Measurements from ENCODE around the gene TMEM41B. TPM values are rescaled to one million over a fixed set of nuclear protein-coding genes. Genes with fewer than 3 reads are reported as not detected.
"Not testable (repeated sequence)": the region's sequence is repeated elsewhere in the genome, so short reads cannot be mapped to it uniquely, and the experiment has no call there.

Gene TMEM41B
- total RNA-seq: 12.9 TPM

DNA sequence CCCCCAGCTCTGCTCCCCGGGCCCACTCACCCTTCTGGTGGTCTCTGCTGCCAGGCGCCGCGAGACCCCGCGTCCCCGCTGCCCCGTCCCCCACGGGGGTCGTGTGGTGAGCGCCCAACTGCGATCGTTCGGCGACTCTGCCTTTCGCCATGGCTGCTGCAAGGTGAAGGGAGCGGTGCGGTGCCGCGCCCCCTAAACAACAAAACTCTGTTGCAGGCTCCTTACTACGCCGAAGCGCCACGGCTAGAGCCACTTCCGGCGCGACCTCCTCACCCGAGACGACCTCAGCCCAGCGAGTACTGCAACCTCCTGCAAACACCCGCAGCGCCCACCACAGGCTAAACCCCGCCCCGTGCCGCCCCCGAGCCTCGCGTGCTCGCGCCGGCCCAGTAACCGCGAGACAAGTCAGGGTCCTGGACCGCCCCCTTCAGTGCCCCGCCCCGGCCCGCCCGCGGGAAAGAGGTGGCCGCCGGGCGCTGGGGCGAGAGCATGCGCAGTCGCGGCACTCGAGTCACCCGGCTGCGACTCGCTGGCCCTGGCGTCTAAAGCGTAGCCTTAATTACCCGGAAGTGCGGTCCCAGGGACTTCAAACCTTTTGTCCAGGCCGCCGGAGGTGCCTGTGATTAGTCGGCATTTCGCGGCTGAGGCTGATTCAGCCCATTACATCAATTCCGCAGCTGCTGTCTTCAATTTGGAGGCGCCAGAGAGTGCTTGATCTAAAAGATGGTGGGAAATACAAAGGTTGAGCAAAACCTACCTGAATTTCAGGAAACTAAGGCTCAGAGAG is at the start of gene TMEM41B:
Gene TMEM41B, minus strand, starts transcription at position 303 of the 787 bp plus-strand sequence. Its CDS starts 152 bp downstream, at position 151.
- peak; percentile 93 to 98 (median 98) for DNase-seq (ENCODE audit: low read depth in 2 of 3, low spot score in 2 of 3)

GRCh38 chr11:9362393-9362863 is 48.0 kb upstream of the TMEM41B start:
- no peak for DNase-seq (ENCODE audit: low read depth in 2 of 3, low spot score in 2 of 3)

- DNase-seq (ENCODE audit: low read depth in 2 of 3, low spot score in 2 of 3): not testable (repeated sequence)
Measured at GRCh38 chr11:9360862-9361622, 46.6 kb upstream of the TMEM41B start.

GRCh38 chr11:9357041-9357440 is 42.6 kb upstream of the TMEM41B start:
- no peak for DNase-seq (ENCODE audit: low read depth in 2 of 3, low spot score in 2 of 3)

DNA sequence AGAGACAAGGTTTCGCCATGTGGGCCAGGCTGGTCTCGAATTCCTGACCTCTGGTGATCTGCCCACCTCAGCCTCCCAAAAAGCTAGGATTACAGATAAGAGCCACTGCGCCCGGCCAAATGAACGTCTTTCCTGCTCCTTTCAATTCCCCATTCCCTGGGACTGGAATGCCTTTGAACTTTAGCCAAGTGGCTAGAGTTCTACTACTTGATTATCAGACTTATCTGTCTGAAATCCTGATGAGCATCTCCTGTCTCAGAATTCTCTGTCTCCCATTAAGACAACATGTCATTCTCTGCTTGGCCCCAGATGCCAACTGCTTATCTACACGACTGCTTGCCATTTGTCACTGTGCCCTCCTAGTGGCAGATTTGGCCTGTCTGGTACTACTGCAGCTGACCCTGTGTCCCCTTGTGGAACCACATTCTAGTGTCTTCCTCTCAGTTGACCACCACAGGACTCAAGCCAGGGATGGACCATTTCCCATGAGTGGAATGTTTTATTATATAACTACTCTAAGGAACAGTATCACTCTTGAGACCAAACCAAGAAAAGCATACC is 37.0 kb upstream of the TMEM41B start:
- no peak for DNase-seq (ENCODE audit: low read depth in 2 of 3, low spot score in 2 of 3)

- not testable (repeated sequence) for DNase-seq (ENCODE audit: low read depth in 2 of 3, low spot score in 2 of 3)
Measured at GRCh38 chr11:9347779-9348178, 33.4 kb upstream of the TMEM41B start.

DNA sequence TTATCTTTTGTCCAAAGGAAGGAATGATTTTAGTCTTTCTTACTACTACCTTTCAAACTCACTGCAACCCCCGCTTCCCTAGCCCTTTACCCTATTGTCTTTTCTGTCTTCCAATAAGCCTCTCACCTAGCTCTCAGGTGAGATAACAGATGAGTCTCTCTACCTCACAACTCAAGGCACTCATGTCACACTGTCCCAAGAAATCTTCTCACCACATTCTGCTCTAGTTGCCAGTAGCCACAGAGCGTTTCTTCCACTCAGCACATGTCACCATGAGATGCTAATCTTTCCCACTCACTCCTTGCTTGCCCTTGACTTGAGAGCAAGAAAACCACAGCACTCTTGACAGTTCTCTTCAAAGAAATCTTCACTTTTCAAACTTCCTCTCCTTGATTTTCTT is 32.7 kb upstream of the TMEM41B start:
- DNase-seq (ENCODE audit: low read depth in 2 of 3, low spot score in 2 of 3): peak in 1 of 3 donors; percentile 75

- DNase-seq (ENCODE audit: low read depth in 2 of 3, low spot score in 2 of 3): peak in 1 of 3 donors; percentile 50
Measured at GRCh38 chr11:9344061-9344680, 29.8 kb upstream of the TMEM41B start.

DNA sequence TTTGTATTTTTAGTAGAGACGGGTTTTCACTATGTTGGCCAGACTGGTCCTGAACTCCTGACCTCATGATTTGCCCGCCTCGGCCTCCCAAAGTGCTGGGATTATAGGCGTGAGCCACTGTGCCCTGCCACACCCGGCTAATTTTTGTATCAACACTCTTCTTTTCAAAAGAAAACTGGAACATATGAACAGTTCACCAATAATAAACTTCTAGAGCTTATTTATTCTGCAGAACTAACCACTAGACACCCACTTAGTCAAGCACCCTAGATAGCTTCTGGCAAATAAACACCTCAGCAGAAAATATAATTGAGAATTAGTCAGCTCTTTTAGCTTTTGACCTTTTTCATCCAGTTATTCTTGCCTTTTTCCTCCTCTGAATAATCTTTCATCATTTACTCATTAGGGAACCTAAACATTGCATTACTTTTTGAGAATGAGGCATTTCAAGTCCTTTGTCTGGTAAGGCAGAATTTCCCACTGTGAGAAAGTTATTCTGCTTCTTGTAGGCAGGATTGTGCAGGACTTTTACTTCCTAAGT is 27.3 kb upstream of the TMEM41B start:
- DNase-seq (ENCODE audit: low read depth in 2 of 3, low spot score in 2 of 3): no peak

- DNase-seq (ENCODE audit: low read depth in 2 of 3, low spot score in 2 of 3): no peak
Measured at GRCh38 chr11:9332655-9333054, 18.3 kb upstream of the TMEM41B start.

DNA sequence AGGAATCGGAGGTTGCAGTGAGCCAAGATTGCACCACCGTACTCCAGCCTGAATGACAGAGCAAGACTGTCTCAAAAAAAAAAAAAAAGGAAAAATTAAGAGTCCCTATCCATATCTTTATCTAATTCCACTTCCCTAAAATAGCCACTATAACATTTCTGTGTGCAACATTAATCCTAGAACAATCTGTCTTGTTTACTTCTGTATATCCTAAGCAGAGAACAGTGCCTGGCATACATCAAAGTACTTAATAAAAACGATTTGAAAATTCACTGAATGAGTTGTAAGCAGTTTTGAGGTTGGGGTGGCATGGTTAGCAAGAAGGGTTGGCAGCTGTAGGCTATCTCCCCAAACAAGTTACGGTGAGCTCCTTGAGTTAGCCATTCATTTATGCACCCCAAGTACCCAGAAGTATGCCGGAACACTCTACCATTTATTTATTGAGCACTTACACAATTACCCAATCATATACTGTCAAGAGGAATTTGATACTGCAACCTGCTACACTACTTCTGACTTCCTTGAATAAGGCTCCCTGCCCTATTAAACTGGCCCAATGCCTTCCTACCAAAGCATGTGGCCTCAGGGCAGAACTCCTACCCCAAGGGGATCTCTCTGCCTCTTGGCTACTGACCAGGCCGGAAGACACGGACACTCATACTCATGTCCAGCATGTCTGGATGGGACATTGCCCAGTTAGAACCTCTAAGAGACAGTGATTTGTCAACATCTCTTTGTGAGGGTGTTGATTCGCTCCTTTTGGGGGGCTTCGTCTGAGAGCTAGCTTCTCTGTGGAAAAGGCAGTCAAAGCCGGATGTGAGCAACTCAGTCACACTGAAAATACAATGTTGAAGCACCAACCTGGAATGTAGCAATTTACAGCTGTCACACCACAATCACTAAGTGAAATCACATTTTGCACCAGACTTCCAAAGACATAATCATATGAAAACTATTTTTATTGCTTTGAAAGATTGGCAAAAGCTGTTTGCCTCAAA is 16.3 kb upstream of the TMEM41B start:
- DNase-seq (ENCODE audit: low read depth in 2 of 3, low spot score in 2 of 3): no peak

DNA sequence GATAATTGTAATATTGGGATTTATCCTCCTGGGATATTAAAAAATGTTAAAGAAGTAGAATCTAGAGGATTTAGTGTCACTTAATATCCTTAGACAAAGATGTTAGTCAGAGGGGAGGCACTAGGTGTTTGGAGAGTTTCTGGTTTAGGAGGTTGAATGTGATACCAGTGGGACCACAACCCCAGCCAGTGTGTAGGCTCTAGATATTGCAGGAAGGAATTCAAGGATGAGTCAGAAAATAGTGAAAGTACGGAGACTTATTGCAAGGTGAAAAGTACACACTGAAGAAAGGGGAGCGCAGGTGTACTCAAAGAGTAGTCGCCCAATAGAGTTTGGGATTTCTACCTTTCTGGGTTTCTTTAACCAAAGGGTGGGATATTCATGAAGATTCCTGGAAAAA is 5.7 kb upstream of the TMEM41B start:
- no peak for DNase-seq (ENCODE audit: low read depth in 2 of 3, low spot score in 2 of 3)

- DNase-seq (ENCODE audit: low read depth in 2 of 3, low spot score in 2 of 3): not testable (repeated sequence)
Measured at GRCh38 chr11:9319377-9320001, 5.1 kb upstream of the TMEM41B start.

GRCh38 chr11:9318442-9319376 is 4.3 kb upstream of the TMEM41B start:
- DNase-seq (ENCODE audit: low read depth in 2 of 3, low spot score in 2 of 3): not testable (repeated sequence)

DNA sequence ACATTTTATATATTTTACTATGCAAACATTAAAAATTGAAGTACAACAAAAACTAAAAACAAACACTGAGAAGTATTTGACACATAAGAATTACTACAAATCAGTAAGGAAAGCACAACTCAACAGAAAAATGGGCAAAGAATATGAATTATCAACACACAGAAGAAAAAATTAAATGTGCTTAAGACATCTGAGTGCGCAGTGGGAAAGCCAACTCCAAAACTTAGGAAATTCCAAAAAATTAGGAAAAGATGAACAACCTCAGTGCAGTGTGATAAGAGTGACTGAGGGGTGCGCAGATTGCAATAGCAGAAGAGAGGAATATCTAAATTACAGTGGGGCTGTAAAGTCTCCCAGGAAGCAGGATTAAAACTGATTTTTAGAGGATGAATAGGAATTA is 1.9 kb upstream of the TMEM41B start:
- DNase-seq (ENCODE audit: low read depth in 2 of 3, low spot score in 2 of 3): no peak

- DNase-seq (ENCODE audit: low read depth in 2 of 3, low spot score in 2 of 3): no peak
Measured at GRCh38 chr11:9315078-9315688, 790 bp upstream of the TMEM41B start.

DNA sequence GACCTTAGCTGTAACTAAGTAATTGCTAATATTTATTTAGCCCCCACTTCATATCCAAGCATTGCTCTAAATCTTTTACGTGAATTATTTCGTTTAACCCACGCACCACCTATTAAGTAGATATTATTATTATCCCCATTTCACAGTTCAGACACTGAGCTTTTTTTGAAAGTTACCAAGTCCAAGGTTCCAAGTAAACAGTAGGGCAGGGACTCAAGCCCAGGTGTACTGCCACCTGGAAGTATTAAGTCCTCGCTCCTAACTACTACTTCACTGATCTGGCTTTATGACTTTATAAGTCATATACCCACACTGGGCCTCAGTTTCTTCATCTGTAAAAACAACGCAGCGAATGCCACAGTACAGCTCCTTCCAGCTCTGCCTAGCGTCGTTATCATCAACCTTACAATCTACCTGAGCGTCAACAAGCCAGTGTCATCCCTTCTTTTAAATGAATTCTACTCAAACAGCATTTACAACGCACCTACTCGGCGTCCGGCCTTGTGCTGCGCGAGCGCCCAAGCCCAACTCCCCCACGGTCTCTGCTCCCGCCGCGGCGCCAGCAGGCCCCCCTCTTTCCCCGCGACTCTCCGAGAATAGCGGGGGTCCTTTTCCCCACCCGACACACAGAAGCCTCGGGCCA is 624 bp downstream of the TMEM41B start:
- peak in 1 of 3 donors; percentile 38 for DNase-seq (ENCODE audit: low read depth in 2 of 3, low spot score in 2 of 3)
